ENCODE results near the gene CRK.

- no peak for TF ChIP-seq PKNOX1 (IDR thresholded peaks at IDR 0.05)
- TF ChIP-seq TARDBP (IDR thresholded peaks at IDR 0.05), result no peak
- TF ChIP-seq BHLHE40 (IDR thresholded peaks at IDR 0.05; ENCODE audit: borderline replicate concordance), result no peak
Measured at GRCh38 chr17:1475321-1475854, 19.4 kb upstream of the CRK start.

Data from HEK293T (cell line).